Suppressor macrophage (primary cell): ENCODE data around the gene PICALM.

Experiments used
- DNase-seq, 4 experiments: peaks; one replicate each; pipeline ENCODE4 v3.0.0-alpha.2; 2020 to 2022

Gene PICALM

DNA sequence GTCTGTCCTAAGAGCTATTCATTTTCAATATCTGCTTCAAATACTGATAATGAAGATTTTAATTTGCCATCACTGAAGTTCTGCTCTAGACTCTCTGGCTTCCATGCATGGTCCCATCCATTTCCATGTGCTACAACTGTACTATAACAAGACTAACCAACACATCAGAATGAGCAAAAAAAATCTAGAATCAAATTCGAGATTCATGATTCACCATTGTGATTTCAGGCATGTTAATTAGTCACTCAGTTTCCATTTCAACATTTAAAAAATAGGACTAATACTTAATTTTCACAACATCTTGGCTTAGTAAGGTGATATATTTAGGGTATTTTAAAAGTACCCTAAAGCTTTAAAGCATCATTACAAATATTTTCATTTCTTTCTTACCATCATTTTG, 22.8 kb downstream of the PICALM start:
- peak in 1 of 4 experiments; percentile 17 for DNase-seq

DNA sequence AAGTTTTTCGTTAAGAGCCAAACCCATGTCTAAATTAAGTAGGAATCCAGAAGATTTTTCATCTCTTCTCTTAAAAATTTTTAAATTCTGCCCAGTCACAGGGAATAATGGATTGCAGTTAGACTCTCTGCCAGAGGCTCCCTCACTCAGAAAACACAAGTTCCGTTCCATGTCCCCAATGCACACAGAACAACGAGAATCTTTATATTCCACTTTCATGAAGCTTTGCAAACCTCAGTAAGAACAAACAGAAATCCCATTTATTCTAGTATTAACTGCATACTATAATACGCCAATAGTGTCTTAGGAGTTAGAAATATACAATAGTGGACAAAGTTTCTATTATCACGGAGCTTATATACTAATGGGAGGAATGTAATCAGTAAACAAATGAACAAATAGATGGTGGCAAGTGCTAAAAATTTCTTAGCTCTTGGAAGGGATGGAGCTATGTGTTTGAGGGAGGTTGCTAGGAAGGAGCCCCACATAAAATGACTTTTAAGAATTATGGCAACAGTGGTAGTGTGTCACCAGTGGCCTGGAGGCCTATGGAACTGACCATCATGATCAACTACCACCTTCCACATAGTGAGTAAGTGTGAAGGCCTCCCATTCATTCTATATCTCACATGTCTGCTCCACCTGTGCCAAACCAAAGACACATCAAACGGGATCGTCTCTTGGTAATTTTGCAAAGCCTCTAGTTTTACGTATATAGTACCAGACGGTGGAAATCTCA, 24.9 kb downstream of the PICALM start:
- no peak for DNase-seq

DNA sequence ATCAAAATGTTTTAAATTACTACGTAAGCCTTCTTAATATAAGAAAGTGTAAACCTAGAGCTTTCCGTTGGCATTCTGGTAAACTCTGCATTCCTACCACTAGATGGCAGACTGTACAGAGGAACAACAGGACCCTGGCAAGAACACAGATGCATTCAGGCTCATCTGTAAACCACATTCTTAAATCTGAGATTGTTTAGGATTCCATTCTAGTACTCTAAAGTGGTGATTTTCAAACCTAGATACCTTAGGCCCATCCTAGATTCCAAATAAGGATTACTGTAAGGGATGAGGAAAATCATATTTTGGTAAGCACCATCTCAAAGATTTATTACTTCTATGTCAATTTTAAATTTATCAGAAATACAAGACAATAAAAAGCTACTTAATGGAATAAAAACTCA, 26.9 kb downstream of the PICALM start:
- peak; percentile 71 to 91 (median 78) for DNase-seq

DNA sequence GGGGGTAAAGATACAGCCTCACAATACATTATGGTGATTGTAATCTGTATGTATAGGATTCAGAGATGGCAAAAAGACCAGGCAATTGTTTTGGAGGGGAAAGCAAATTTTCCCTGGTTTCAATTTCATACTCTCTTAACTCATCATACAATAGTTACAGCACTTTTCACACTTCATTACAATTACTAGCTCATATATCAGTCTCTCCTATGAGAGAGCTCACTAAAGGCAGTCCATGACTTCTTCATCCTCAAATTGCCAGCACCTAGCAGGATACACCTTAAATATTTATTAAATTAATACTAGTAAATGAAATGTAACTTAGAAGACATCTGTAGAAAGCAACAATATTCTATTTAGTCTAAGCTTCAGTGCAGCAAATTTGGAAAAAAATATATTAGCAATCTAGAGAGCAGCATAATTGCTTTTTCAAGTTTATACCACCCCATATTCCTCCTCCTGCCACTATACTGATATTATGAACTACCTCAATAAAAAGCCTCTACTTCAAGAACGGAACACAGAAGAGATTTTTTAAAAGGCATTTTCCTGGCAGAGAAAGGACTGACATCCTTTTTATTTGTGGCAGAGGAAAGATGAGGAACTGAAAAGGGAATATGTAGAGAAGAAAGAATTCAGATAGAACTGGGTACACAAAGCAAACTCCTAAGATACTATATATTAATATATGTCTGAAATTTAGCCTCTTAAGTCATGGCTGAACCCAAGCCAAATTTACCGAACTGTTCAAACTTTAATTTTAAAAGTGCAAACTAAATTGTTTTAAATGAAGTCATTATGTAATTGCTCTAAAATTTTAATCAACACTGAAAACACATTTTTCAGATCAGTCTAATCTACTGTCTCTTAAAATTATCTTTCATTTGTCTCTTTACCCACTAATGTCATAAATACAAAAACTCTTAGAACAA, 27.7 kb downstream of the PICALM start:
- DNase-seq: peak in 2 of 4 experiments; percentile 44 to 46

DNA sequence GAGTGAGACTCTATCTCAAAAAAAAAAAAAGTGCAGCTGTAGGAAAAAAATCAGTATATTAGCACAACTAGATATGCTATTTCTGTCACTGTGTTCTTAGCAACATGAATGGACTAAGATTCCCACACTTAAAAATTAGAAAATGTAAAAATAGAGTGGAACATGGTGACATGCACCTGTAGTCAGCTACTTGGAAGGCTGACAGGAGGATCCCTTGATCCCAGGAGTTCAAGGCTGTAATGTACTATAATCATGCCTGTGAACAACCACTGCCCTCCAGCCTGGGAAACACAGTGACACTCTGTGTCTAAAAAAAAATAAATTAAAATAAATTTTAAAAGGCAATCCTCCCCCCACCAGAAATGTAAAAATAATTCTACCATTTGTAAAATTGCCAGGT, 29.8 kb downstream of the PICALM start:
- DNase-seq: no peak

DNA sequence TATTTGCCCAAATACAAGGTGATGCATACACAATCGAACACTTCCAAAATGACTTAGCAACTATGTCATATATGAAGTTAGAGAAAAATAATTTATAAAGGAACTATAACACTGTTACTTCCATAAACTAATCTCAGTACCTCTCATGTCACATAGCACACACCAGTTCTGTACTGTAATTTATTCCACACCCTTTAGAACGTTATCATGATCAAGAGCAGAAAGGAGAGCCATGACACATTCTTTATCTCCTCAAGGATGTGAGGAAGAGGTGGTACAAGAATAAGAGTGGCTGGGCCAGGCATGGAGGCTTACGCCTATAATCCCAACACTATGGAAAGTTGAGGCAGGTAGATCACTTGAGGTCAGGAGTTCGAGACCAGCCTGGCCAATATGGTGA, 31.1 kb downstream of the PICALM start:
- no peak for DNase-seq

DNA sequence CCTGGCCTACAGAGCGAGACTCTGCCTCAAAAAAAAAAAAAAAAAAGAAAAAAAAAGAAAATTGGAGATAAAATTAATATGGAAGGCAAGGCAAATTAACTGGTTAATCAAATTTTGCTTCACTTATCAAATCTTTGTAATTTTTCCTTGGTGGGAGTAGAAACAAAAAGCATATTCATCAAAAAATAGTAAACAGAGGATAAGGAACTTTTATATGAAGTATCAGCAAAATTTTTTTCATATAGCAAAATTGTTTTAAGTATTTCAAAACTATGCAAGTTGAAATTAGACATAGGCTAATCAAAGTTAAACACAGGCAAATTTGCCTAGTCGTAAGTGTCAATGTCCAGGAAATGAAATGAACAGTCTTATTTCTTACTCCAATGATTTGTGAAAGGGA, 33.0 kb downstream of the PICALM start:
- DNase-seq: no peak

DNA sequence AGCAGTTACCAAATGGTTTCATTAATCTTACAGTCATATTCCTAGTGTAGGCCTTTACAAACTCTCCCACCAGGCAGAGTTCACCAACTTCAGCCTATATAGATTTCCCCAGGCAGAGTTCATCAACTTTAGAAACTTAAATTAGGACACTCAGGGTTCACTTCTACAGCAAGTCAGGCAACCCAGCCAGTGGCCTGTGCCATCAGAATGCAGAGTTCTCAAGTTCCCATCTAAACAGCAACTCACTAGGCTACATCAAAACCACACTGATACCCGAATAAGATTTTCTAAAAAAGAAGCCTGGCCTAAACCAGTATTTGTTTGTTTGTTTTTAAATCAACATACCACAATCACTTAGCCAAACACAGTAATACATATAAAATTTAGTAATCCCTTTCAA, 33.7 kb downstream of the PICALM start:
- no peak for DNase-seq

DNA sequence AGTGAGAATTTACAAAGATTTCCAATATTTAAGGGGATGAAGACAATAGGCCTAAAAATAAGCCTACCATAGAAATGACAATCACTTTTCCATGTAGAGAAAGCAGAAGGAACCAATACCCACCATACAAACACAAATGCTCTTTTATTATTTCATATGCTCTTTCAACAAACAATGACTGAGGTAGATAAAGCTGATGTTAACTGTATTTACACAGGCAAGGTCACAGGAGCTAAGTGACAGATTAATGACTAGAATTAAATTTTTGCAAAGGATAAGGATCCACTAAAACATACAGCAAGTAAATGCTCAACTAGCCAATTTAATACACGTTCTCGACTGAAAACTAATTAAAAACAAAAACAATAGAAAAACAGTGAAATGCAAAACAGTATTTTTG, 34.2 kb downstream of the PICALM start:
- no peak for DNase-seq

DNA sequence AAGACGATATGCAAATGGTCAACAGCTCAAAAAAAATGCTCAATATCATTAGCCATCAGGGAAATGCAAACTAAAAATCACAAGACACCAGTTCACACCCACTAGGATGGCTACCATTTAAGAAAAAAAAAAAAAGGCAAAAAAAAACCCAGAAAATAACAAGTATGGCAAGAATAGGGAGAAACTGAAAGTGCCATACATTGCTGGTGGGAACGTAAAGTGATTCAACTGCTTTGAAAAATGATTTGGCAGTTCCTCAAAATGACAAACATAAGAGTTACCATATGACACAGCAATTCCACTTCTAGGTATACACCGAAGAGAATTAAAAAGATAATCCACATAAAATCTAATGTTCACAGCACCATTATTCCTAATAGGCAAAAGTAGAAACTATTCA, 47.5 kb downstream of the PICALM start:
- DNase-seq: peak; percentile 36 to 83 (median 56)

DNA sequence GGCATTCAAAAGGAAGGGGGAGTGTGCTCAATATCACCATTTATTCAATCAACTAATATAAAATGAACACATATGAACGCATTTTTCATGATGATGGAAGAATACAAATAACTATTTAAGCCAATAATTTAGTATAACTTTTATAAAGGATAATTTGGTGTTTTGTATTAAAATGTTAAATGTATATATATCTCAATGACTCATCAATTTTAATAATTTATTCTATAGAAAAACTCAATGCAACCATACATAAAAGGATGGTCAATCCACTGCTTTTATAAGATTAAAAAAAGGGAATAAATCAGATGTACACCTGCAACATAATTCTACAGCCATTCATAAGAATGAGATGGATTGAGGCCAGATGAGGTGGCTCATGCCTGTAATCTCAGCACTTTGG, 50.6 kb downstream of the PICALM start:
- no peak for DNase-seq

DNA sequence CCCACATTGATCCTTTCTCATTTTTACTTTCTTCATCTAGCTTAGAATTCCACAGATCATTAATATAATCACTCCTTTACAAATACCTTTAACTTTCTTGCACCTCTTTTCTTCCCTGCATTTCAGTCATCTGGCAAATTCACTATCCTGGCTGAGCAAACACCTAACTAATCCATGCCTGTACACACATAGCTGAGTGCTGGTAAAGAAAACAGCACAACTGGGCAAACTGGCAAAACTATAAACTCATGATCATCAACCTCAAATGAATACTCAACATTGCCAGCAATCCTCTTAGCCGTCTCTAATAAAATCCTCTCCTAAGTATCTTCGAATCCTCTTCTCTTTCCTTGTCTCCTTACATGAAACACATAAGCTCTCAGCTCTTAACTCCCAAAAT, 52.4 kb downstream of the PICALM start:
- DNase-seq: no peak

DNA sequence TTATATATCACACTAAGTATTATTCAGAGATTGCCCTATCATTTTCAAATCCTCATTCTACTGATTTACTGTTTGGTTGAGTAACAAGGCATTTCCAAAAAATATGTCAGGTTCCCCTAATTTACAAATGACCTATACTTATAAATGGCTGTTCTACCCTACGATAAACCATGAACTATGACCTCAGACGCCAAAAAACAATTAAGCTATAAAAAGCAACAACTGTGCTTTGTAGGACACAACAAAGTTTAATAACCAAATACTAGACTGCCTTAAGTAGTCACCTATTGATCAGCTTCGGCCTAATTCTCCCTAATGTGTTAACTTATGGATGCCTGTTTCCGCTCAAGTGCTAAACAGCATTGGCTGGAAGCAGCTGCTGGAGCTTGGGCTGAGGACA, 53.2 kb downstream of the PICALM start:
- peak in 1 of 4 experiments; percentile 10 for DNase-seq

DNA sequence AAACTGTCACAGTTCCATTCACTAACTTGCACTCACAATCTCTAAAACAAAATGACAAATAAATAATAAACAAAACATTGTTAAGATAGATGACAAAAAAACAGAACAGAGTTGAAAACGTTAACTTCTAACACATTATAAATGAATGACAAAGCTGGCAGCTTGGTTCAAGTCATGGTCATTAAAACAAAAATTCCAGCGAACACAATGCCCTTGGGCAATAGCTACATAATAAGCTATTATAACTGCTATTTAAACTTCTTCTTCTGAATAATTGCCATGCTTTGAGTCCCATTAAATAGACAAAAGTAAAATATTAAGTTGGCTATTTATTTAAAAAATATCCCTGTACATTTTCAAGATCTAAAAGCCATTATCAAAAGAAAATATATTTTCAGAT, 54.7 kb downstream of the PICALM start:
- DNase-seq: no peak

DNA sequence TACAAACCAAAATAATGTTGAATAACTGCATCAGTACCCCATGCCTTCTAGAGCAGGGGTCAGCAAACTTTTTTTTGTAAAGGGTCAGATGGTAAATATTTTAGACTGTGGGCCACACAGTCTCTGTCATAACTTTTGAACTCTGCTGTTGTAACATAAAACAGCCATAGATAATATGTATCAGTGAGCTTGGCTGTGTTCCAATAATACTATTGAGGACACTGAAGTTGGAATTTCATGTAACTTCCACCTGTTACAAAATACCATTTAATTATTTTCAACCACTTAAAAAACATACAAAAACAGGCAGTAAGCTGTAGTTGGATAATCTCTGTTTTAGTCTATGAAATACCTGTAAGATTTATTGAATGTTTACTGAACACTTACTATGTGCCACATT, 55.2 kb downstream of the PICALM start:
- DNase-seq: no peak

DNA sequence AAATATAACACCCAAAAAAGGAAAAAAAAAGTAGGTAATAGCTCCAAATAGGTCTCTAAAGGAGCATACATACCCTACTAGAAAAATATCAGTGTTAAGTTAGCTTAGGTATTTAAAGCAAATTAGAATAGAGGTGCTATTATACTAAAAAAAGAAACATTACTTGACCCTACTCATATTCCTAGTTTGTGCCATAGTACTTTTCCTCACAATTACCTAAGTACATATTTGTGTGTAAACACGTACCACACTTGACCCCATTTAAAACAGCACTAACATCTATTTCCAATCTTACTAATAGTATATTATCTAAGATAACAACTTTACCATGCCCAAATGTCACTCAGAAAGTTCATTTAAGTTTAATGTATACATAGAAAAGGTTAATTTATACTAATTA, 57.7 kb downstream of the PICALM start:
- DNase-seq: no peak

DNA sequence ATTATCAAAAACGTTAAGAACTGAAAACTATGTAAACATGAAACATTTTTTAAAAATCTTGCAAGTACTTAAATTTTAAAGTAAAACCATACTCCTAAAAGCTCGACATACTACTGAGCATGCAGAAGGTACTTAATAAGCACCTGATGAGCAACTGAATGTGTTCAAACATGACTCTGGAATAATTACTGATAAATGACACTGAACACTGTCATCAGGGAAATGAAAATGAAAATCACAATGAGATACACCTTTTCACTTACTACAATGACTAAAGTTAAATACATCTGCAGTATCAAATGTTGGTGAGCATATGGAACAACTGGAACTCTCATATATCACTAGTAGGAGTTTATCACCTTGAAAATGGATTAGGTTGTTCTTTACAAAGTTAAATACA, 65.2 kb downstream of the PICALM start:
- no peak for DNase-seq

DNA sequence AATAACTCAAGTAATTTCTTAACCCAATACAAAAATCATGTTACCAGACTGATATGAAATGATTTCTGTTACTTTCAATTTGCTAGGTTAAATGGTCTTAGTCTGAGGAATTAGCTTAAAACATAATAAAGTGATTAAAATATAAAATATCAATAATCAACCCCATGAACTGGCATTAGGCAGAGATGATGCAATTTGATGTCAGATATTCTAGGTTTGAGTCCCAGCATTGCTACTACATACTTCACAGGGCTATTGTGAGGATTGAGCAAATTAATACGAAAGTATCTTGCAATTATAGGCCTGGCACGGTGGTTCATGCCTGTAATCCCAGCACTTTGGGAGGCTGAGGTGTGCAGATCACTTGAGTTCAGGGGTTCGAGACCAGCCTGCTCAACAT, 66.5 kb downstream of the PICALM start:
- no peak for DNase-seq

DNA sequence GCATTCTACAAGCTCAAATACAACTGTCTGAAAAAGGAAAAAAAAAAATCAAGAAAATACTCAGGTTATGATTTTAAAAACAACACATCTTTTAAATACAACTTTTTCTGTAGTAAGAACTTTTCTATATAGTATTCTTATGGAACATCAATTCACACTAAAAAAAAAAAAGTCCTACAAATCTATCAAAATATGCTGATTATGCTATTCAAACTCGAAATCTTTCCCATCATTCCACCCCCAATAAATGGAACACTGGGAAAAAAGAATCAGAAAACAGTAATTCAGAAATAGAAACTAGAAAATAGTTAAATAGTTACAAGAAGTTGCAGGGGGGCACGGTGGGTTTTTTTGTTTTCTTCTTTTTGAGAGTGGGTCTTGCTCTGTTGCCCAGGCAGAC, 77.4 kb downstream of the PICALM start:
- no peak for DNase-seq

DNA sequence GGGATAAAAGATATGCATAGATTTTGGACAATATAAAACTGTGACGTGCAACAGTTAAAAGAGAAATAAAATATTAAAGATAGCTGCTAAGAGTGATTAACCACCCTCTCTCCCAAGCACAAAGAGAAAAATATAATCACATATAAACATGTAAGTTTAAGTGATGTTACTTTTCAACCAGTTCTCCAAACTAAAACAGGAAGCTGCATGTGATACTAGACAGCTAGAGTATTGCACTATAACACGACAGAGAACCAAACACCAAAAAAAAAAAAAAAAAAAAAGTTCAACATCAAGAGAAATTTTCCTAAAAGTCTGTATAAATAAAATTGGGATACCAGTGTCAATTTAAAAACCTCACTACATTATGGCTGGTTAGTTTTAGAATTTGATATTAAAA, 79.1 kb downstream of the PICALM start:
- peak; percentile 5 to 66 (median 42) for DNase-seq

DNA sequence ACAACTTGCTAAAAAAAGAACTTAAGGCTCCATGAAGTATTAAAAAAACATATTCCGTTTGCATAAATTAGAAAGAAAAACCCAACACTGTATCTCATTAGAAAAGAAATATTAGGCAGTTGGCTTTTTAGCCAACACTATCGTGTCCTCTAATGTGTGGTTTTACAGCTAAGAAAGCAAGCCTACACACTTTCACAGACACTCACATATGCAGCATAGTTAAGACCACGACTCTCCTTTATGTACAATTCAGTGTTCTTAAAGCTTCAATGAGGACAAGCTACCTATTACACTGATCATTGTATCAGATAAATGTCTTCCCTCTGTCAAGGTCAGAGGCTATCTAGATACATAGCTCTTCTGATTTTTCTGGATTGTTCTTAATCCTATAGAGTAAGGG, 80.1 kb downstream of the PICALM start:
- DNase-seq: no peak

DNA sequence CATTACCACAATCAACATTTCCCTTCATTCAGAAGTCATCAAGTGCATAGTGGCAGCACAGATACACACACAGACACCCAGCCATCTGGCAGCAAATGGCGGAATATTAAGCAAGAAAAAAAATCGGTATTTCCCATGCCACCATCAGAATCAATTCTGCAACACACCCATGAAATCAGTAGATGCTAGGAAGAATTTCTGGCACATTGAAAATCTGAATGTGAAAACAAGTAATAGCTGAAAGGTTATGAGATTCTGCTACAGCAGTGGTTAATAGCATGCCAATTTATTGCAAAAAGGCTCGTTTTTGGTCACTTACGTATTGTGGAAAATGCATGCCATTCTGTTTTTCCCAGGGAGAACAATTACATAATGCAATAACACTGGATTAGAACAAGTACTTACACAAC, 91.1 kb downstream of the PICALM start:
- no peak for DNase-seq

DNA sequence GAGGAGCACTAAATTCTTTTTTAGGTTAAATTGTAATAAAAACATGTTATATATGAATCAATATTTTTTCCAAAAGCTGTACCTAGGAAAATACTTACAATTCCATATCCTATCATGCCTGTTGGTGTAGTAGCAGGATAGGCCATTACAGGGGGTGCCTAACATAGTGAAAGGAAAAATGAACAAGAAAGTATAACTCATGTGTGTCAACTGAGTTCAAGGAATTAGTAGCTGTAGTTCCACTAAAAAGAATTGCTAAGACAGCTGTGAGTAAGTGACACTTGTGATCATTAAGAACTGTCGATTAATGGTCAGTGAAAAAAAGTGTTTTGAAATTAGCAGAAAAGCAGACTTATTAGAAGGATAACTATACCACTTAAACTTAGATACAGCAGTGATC, 92.4 kb downstream of the PICALM start:
- no peak for DNase-seq

DNA sequence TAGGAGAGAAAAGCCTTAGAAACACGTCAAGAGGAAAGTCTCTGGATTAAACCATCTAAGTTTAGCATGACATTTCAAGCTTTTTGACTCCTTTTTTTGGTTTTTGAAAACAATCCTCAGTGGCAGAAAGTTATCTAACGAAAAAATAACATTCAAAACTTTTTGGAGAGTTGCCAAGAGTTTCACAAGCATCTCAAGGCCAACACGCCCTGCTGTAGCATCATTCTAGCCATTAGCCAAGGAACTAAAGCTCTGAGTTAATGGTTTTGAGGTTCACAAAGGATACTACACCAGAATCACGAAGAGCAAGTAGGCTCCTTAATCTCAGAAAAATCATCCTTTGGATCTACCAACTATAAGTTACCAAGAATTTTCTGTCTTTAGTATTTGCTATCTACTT, 94.8 kb downstream of the PICALM start:
- DNase-seq: peak in 1 of 4 experiments; percentile 32
